Measurements from ENCODE around the gene TEKT5.
"Not testable (repeated sequence)": the region's sequence is repeated elsewhere in the genome, so short reads cannot be mapped to it uniquely, and the experiment has no call there.

TEKT5 gene

DNA sequence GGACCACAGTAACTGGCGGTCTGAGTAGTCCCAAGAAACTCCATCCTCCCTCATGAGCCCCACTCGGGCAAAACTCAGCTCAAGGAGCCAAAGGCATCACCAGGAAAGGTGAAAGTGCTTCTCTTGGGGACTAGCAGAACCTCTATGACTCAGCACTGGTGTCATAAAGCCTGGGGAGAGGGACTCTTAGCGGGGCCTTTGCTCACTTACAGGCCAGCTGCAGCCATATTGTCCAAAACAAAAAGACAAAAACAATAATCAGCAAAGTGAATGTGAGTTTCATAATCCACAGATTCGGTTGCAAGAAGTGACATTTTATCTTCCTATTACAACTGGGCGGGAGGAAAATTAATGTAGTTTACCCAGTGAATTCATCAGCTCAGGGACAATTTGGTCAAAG lies at the start of gene TEKT5:
Gene TEKT5, minus strand, starts transcription at position 101 of the 400 bp plus-strand sequence. Its CDS starts 57 bp downstream, at position 44.
- no peak for DNase-seq

DNA sequence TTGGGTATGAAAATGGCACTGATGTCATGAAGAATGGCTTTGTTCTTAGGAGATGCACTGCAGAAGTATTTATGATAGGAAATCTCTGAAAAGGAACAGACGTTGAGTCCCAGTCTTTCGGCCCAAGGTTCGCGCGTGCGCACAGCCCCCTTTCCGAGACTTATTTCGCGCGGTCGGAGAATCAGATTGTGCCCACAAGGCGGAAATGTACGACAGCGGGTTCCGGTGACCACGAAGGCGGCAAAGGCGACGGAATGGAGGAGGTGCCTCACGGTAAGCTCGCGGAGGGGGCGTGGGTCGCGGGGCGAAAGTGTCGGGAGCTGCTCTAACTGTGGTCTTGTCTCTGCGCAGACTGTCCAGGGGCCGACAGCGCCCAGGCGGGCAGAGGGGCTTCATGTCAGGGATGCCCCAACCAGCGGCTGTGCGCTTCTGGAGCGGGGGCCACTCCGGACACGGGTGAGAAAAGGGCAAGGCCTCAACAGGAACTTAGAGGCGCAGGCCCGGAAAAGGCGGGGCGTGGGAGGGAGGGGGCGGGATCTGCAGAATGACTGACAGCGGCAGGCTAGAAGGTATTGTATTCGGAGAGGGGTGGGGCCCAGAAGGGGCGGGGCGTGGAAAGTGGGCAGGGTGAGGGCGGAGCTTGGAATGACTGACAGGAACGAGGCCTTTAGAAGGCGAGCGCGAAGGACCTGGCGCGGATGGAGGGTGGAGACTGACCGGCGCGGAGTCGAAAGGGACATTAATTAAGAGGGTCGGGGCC lies 49.1 kb upstream of the TEKT5 start, which contains the start of gene NUBP1:
Gene NUBP1, plus strand, starts transcription at position 233 of the 760 bp plus-strand sequence. Its CDS starts 22 bp downstream, at position 255.
- DNase-seq: peak; percentile 87

DNA sequence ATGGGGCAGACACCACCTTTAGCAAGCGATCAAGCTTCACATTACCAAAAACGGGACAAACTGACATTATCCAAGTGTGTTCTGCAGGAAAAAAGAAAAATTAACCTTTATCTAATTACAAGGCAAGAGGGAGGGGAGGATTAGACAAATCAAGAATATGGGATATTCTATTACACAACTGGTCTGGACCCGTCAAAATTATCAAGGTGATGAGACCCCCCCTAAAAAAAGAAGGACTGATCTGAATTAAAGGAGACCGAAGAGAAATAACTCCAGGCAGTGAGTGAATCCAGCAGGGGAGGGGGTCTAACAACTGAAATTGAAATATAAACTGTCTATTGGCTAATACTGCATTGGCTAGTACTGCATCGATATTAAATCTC lies 48.5 kb upstream of the TEKT5 start:
- DNase-seq: no peak

DNA sequence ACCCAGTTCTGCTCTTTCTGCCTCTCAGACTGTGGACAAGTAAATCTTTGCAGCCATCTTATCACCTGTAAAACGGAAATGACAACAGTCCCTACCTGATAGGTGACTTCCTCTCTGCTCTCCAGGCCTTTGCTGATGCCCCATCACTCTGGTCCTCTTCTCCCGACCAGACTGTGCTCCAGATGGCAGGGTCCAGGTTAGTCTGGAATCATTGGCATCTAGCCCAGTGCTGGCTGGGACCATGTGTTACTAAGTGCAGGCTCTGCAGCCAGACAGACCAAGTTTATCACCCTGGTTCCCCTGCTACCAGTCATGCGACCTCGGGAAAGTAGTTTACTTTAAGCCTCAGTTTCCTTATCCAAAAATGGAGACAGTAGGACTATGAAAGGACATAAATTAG lies 47.1 kb upstream of the TEKT5 start:
- peak; percentile 91 for DNase-seq

DNA sequence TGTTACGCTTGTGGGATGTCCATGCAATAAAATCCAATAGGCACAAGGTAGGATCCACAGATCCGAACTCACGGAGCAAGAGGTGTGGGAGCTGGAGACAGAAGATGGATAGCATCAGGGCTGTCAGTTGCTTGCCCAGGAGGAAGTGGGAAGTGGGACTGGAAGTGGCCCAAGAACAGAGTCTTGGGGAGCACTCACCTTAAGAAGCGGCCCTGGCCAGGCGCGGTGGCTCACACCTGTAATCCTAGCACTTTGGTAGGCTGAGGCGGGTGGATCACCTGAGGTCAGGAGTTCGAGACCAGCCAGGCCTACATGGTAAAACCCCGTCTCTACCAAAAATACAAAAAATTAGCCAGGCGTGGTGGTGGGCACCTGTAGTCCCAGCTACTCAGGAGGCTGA lies 46.5 kb upstream of the TEKT5 start:
- DNase-seq: not testable (repeated sequence)

DNA sequence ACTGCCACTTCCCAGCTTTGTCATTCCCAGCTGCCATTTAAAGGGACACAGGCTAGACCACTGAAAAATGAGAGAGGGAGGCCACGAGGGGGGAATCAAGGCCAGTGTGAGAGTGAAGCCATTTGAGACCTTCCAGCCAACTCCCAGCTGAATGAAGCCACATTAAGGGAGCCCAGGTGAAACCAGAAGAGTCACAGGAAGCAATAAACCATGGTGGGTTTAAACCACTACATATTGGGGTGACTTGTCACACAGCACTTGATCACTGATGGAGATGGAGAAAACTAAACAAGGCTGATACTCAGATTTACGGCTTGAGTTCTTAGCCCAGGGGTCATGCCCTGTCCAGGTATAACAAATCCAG lies 46.1 kb upstream of the TEKT5 start:
- DNase-seq: no peak

DNA sequence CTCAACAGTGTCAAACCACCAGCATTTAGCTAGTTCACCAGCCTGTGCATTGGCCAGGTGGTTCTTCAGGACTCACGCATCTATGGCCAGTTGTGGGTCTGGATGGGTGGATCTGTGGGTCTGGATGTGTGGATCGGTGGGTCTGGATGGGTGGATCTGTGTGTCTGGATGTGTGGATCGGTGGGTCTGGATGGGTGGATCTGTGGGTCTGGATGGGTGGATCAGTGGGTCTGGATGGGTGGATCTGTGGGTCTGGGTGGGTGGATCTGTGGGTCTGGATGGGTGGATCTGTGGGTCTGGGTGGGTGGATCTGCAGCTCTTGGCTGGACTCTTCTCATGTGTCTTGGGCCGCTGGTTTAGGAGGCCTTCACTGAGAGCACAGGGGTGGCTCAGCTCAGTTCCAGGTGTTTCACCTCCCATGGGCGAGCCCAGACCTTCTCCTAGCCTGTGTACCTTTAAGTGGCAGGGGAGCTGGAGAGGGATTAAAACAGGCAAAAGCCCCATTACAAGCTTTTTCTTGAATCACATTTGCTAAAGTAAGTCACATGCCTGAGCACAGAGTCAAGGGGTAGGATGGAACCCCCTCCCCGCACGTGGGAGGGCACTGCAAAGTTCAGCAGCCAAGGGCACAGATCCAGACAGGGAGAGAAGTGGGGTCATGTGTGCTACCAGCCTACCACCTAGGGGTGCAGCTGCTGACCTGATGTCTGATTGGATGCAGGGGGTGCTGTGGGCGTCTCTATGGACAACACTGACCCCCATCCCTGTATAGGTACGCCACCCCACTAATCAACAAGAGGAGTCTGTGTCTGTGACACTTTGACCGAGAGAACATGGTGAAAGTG lies 45.5 kb upstream of the TEKT5 start:
- no peak for DNase-seq

DNA sequence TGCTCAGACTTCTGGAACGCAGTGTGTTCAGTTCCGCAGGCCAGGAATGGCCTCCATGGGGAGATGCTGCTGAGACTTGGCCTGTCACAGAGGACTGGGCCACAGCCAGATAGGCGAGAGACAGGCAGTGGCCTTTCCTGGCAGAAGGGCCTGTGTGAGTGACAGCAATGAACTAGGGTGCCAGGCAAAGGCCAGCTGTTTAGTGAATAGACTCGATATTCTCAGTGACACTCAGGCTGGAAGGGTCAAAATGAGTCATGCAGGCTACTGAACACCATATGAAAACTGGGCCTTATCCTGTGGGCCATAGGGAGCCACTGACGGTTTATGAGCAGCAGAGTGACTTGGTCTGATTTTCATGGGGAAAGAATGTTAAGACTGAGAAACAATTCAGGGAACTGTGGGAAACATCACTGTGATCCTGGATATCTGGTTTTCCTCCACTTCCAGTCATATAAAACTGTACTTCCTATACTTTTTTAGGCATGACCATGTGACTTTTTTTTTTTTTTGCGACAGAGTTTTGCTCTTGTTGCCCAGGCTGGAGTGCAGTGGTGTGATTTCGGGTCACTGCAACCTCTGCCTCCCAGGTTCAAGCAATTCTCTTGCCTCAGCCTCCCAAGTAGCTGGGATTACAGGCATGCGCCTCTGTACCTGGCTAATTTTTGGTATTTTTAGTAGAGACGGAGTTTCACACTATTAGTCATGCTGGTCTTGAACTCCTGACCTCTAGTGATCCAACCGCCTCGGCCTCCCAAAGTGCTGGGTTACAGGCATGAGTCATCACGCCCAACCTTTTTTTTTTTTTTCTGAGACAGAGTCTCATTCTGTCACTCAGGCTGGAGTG lies 43.7 kb upstream of the TEKT5 start:
- no peak for DNase-seq

DNA sequence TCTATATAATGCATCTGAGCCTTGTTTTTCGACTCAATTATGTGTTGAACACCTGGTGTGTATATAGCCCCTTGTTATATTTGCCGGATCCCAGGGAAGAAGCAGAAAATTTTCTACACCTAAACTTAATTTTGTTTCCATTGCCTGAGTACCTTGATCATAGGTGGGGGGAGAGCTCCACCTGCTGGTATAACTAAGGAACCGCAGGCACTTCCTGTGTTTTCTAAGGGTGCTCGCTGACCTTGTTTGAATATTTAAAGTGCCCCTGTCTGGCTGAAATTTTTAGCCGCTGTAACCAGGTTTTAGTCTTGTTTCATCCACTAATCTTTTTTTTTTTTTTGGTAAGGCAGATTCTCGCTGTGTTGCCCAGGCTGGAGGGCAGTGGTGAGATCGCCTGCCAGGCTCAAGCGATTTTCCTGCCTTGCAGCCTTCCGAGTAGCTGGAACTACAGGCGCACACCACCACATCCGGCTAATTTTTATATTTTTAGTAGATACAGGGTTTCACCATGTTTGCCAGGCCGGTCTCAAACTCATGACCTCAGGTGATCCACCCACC lies 42.4 kb upstream of the TEKT5 start:
- peak; percentile 14 for DNase-seq

DNA sequence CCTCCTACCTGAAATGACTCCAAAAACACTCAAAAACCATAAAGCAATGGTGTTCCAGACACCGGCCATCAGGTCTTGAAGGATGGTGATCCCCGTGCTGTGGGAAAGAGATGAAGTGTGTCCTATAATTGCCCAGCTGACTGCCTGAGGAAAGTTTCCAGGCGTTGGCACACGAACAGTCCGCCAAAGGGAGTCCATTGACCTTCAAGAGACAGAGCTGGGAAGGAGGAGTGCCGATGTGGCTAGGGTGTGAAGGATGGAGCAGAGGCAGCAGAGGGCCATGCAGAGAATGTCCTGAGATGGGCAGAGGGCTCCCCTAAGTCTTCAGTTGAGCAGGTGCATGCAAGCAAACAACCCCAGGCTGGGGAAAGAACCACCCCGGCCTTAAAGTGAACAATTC lies 37.1 kb upstream of the TEKT5 start:
- DNase-seq: no peak

DNA sequence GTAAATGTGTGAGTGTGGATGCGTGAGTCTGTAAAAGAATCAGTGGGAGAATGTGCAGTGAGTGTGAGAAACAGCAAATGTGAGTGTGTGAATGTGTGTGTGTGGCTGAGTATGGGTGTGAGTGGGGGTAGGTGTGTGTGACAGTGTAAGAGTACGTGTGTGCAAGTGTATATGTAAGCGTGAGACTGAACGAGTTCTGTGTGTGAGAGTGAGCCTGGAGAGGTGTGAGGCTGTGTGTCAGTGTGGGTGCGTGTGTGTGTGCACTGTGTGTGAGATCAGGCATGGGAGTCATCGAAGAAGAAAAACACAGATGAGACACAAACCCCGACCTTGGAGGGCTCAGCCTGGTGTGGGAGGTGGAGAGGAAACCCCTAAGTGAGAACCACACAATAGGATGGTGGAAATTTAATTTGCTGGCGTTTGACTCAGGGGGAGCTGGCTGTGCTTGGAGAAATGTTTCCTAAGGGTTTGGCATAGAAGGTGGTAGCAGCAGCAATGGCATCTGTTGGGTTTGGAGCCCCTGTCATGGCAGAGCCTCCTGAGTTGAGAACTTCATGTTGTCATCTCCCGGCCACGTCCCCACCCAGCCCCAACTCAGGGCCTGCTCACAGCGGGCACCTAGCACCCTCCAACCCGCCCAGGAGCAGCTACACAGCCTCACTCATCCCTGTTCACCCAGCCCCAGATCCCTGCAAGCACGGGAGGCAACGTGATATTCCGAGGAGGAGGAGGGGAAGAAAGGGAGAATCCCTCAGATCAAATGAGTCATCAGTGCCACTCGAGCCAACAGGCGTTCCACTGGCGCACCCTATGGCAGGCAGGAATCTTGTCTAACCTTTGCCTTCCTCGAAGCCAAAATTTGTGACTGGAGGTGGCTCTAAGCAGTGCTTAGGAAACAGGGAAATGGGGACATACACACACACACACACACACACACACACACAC lies 34.6 kb upstream of the TEKT5 start:
- DNase-seq: peak; percentile 63

DNA sequence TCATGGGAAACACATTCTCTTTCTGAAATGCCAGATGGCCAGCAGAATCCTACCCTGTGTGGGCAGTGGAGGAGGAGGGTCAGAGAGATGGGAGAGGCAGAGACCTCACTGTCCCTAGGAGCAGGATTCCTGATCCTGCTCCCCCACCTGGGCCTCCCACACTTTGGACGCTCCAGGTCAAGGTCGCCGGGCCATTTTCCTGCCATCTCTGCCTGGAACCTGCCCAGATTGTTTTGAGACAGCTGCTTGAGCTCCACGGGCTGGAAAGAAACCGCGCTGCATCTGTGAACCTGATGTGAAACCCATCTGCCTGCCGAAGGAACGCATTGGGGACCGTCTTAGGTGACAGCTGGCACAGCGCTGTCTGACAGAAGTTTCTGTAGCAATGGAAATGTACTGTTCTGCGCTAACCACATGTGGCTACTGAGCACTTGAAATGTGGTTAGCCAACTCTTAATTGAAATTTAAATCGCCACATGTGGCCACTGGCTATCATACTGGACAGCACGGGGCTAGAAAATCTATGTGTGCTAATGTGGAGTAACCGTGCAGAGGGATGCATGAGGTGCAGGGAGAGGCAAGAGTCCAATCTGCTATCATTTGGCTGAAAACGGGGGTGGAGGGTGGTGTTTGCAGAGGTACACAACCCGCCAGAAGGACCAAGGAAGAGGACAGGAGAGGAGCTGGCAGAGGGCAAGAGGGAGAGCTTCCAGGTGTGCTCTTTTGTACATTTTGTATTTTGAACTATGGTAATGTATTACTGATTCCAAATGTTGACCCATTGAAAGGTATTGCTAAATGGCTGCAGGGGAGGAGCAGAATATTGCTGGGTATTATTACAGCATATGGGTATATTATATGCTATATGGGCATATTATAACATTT lies 33.5 kb upstream of the TEKT5 start:
- peak; percentile 92 for DNase-seq

DNA sequence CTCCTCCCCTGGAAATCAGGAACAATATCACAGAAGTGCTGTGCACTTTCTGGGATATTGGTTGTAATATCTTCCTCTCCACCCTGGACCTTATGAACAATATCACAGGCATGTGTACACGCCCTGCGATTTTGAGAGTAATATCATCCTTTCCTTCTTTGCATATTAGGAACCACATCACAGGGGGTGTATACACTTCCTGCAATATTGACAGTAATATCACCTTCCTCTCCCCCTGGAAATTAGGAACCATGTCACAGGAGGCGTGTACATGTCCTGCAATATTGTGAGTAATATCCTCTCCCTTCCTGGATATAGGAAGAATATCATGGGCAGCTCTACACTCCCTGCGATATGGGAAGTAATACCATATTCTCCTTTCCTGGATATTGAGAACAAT lies 14.2 kb upstream of the TEKT5 start:
- DNase-seq: no peak

DNA sequence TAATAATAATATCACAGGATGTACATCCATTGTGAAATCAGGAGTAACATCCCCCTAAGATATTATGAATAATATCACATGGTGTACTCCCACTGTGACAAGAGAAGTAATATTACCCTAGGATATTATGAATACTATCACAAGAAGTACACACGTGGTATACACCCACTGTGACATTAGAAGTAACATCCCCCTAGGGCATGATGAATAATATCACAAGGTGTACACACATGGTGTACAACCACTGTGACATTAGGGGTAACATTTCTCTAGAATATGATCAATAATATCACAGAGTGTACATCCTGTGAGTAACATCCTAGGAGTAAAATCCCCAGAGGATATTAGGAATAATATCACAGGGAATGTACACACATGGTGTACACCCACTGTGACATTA lies 5.0 kb upstream of the TEKT5 start:
- no peak for DNase-seq

DNA sequence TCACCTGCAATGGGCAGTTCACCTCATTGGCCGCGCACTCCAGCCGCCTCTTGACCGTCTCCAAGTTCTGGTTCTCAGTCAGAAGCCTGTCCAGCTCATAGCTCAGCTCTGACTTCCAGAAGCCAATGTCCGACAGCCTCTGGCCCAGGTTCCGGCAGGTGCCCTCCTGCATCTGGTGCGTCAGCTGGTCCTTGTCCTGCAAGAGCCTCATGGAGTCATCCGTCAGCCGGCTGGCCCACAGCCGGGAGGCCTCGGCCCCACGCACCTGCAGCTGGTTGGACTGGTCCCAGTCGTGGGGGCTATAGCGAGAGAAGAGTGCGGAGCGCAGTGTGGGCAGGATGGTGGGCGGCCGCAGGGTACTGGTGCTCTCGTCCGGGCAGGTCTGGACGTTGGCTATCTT lies 424 bp downstream of the TEKT5 start:
- DNase-seq: no peak

DNA sequence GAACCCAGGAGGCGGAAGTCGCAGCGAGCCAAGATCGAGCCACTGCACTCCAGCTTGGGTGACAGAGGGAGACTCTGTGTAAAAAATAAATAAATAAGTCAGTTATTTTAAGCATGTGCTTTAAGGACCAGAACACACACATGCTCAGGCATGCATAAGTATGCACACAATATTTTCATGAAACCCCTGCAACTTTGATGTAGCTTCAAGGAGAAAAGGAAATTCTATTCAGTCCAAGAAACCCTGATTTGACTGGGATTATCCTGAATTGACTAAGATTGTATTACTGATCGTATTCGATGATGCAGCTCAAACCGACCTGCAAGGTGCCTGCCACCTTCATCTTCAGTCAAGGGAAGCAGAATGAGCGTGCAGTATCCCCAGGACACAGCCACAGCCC lies 841 bp downstream of the TEKT5 start:
- no peak for DNase-seq

DNA sequence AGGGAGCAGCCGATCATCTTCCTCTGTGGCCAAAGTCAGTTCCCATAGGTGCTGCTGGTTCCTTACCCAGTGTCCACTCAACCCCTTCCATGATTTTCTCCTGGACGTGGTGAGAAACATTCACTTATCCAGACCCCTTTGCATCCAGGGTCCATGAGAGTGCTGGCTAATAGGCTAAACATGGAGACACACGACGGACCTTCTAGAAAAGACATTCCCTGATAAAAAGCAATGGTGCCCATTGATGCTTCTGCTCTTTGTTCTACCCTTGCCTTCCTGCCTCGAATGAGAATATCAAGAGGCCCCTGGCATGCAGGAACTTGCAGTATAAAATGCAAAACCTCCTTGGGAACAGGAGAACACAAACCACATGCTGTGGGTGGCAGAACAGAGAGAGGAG lies 2.3 kb downstream of the TEKT5 start:
- DNase-seq: no peak

DNA sequence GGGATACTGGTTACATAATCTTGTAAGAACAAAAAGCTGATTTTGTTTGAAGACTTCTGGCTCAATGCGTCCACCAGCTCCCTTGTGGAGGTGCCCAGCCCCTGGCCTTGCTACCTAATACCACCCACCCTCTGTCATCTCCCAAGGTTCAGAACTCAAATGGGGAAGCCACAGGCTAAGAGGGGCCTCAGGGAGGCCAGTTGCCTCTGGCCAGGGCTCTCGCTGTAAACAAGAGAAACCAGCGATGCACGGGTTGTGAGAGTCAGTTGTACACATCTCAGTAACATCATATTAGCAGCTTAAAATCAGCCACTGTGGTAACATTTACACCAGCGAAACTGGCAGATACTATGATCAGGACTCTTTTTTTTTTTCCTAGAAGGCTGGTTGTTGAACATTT lies 6.0 kb downstream of the TEKT5 start:
- DNase-seq: no peak

DNA sequence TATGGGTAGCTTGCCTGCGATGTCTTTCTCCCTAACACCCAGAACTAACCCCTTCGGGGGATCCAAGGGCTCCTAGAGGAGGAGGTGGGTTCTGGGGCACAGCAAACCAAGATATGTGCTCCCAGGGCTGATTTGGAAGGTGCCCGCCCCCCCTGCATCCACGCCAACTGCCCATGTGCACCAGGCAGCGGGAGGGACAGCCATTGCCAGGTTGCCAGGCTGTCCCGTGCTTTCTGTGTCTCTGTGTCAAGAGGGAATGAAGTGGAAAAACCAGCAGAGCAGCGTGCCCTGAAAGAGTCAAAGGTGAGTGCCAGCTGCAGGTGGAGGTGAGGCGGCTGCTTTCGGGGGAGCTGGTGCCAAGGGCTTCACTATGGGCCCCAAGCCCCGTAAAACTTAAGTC lies 6.4 kb downstream of the TEKT5 start:
- DNase-seq: no peak

DNA sequence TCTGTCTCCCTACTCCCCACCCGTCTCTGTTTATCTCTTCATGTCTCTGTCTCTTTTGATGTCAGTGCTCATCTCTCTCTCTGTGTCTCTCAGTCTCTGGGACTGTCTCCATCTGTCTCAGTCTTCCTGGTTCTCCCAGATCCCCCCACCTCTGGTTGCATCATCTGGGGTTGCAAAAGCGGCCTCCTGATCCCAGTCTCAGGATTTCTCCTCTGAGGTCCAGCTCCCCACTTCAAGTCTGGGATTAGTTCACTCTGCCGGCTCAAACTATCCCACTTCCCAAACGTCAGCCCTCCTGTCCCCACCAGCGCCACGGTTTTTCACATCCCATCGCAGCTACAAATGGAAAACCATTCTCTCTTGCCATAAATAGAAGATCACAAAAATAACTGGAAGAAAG lies 9.0 kb downstream of the TEKT5 start:
- no peak for DNase-seq
